ENCODE measurements around the gene RAD23B.
A peak's percentile ranks its signal among the peaks of the same experiment; 100 is the strongest.

Gene RAD23B

DNA sequence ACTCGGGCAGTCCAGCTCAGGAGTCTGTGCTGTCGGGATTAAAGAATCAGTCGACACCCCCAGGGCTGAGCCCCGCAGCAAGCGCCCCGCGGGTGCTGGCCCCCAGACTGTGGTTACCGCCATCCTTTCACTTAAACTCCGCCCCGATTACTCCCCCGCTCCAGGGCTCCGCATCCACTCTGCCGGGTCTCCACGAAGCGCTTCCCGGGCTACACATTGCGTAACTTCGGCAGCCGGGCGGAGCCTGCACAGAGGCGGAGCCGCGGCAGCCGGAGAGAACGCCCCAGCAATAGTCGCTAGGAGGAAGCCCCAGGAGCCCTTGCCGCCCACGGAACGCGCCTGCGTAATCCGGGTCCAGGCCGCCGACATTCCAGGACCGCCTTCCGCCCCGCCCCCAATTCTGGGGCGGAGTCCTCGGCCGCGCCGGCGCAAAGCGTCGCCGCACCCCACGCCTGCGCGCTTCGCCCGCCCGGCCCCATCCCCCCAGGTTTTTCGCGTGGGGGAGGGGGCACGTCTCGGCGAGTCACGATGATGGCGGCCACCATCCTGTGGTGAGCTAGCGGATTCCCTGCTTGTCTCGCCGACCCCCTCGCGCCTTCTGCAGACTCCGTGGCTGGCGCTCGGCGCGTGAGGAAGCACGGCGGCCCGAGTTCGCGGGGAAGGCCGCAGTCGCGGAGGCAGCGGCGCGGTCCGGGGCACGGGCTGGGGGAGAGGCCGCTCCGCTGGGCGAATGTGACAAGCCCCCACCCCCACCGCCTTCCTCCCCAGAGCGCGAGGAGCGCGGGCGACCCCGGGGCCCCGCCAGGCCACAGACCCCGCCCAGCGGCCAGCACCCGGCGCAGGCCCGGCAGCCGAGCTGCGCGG is at the start of gene RAD23B:
RAD23B (plus strand) TSS at position 521 of the 864 bp plus-strand sequence. CDS start 351 bp downstream, outside the sequence.
- DNase-seq (ENCODE audit: low read depth), result peak; percentile 98
- TF ChIP-seq, protein P1, sequence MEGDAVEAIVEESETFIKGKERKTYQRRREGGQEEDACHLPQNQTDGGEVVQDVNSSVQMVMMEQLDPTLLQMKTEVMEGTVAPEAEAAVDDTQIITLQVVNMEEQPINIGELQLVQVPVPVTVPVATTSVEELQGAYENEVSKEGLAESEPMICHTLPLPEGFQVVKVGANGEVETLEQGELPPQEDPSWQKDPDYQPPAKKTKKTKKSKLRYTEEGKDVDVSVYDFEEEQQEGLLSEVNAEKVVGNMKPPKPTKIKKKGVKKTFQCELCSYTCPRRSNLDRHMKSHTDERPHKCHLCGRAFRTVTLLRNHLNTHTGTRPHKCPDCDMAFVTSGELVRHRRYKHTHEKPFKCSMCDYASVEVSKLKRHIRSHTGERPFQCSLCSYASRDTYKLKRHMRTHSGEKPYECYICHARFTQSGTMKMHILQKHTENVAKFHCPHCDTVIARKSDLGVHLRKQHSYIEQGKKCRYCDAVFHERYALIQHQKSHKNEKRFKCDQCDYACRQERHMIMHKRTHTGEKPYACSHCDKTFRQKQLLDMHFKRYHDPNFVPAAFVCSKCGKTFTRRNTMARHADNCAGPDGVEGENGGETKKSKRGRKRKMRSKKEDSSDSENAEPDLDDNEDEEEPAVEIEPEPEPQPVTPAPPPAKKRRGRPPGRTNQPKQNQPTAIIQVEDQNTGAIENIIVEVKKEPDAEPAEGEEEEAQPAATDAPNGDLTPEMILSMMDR (conservative IDR thresholded peaks at IDR 0.05; ENCODE audit: low read length), result no peak
- H3K4me3 ChIP-seq (ENCODE audit: low read length), result peak within 1 kb of the TSS; percentile 94

DNA sequence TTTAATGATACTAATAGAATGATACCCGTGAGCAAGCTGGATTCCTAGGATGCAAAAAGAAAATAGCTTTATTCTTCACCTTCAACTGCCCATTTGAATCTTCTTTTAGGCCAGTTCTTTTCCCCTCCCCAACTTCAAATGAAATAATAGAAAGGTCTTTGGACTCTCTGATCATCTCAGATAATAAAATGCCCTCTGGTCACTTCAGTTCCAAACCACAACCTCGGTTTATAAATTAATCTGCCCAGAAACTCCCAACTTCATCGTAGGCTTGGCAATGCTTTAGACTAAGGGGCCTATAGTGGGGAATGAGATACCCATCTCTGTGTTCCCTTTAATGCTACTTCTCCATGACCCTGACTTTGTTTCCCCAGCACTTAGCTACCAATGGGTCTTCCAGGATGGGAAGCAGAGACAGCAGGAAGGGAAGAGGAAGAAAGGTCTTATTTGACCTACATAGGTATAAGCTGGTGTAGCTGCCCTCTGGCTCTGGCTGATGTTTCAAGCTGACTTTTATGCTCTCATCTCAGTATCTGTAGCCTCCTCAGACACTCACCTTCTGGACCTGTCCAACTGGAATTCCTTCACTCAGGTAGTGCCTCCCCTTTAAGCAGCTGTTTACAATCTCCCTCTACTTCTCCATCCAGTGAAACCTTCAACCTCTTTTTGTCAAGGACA is 47.2 kb upstream of the RAD23B start:
- H3K4me3 ChIP-seq (ENCODE audit: low read length), result no peak overlapping the region
- DNase-seq (ENCODE audit: low read depth), result no peak
- TF ChIP-seq, protein P1 (conservative IDR thresholded peaks at IDR 0.05; ENCODE audit: low read length), result no peak

DNA sequence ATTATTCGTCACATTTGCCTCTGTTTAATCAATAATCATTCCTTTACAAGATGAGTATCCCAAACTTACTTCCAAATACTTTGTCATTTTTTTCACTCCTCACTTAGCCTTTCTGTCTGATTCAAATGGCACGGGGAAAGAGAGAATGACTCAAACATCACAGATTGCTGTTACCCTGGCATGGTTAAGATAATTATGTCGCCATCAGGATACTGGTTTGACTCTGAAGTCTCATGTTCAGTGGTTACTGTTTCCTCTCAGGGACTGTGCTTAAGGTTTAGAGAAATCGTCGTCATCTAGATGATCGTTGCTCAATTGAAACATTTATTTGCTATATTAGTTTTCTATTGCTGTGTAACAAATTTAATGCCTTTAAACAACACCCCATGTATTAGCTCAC is 45.2 kb upstream of the RAD23B start:
- no peak for DNase-seq (ENCODE audit: low read depth)
- H3K4me3 ChIP-seq (ENCODE audit: low read length), result no peak overlapping the region
- TF ChIP-seq, protein P1 (conservative IDR thresholded peaks at IDR 0.05; ENCODE audit: low read length), result no peak

DNA sequence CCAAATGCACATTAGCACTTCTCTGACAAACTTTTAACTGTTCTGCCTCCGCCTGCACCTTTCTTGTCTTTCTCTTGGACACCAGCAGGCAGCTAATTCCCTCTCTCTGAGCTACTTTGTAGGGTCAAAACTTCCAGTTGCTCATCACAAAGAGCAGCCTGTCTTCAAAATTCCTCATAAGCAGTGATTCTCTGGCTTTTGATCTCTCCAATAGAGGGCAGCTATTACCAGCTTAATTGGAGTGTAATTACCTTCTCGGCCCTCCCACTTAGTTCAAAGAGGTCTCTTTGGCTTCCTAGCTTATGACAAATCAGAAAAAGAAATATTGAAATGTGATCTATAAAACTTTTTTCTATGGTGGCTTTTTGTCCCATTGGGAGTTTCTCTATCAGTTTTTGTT is 43.6 kb upstream of the RAD23B start:
- no peak overlapping the region for H3K4me3 ChIP-seq (ENCODE audit: low read length)
- TF ChIP-seq, protein P1 (conservative IDR thresholded peaks at IDR 0.05; ENCODE audit: low read length), result peak; percentile 35
- no peak for DNase-seq (ENCODE audit: low read depth)

DNA sequence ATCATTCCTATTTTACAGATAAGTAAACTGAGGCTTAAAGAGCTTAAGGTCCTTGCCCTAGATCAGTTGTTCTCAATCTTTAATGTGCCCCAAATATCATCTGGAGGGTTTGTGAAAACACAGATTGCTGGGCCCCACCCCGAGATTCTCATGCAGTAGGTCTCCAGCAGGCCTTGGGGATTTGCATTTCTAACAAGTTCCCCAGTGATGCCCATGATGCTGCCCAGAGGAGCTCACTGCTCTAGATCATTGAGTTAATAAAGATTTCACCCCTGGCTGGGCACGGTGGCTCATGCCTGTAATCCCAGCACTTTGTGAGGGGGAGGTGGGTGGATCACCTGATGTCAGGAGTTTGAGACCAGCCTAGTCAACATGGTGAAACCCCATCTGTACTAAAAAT is 42.8 kb upstream of the RAD23B start:
- no peak for DNase-seq (ENCODE audit: low read depth)
- TF ChIP-seq, protein P1 (conservative IDR thresholded peaks at IDR 0.05; ENCODE audit: low read length), result no peak
- no peak overlapping the region for H3K4me3 ChIP-seq (ENCODE audit: low read length)

DNA sequence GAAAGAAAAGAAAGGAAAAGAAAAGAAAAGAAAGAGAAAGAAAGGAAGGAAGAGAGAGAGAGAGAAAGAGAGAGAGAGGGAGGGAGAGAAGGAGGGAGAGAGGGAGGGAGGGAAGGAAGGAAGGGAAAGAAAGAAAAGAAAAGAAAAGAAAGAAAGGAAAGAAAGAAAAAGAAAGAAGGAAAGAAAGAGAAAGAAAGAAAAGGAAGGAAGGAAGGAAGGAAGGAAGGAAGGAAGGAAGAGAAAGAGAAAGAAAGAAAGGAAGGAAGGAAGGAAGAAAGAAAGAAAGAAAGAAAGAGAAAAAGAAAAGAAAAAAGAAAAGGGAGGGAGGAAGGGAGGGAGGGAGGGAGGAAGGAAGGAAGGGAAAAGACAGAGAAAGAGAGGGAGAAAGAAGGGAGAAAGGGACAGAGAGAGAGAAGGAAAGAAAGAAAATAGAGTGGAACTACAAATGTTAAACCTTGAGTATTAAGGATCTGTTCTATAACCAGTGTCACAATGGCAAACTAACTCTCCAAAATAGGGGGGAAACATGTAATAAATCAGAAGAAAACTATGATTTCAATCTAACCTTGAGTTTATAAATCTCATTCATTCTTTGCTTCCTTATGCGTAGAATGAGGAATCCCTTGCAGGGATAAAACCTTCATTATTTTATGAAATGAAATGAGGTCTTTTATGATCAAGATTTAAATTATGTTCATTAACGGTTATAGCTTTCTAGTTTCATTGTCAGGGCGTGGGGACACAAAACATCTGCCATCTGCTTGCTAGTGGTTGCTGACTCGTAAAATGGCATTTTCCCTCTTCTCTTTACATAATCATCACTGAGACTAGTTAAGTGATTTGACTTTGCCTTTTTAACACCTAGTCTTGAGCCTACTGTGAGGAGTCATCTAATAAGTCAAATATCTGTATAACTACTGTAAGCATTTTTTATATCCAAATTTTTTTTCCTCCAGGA is 40.7 kb upstream of the RAD23B start:
- H3K4me3 ChIP-seq (ENCODE audit: low read length), result no peak overlapping the region
- DNase-seq (ENCODE audit: low read depth), result peak; percentile 65
- TF ChIP-seq, protein P1 (conservative IDR thresholded peaks at IDR 0.05; ENCODE audit: low read length), result no peak
